ENCODE data around the gene ANXA11.

DNA sequence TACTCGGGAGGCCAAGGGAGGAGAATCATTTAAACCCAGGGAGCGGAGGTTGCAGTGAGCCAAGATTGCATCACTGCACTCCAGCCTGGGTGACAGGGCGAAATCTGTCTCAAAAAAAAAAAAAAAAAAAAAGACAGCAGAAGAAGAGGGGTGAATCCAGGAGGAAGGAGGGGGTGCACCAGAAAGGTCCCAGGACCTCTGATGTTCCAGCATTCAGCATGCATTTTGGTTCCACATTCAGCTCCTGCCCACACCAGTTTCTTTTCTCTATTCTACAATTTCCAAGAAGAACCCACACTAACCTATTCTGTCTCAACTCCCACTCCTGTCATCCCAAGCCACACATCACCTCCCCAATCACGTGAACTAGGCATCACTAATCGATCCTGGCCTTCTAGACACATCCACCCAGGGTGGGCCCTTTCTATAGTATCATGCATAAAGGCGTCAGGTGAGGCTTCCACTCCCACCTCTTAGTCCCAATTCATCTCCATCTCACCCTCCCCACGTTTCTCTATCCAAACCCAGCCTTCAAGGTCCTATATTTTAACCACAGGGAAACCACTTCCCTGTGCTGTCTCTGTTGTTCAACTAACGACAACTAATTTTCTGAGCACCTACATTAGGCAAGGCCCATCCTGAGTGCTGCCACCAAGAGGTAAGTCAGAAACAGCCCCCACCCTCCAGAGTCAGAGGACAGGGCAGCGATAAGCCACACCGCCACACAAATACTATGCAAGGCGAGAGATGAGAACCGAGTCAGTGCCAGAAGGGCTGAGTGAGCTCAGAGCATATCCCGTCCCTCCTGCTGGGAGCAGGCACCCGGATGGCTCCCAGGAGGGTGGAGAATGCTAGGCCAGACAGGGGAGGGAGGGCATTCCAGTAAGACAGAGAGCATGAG lies 2.2 kb downstream of the ANXA11 start:
- TF ChIP-seq CTCF (conservative IDR thresholded peaks at IDR 0.05; ENCODE audit: low read length) (peak; percentile 86), EZH2phosphoT487 (IDR thresholded peaks at IDR 0.05; ENCODE audit: borderline replicate concordance, low read depth, low read length) (no peak)

All from OCI-LY7 (cell line).